Body of pancreas (tissue), 4 donors: ENCODE measurements around the gene MACO1.

Source experiments
- CTCF ChIP-seq, 7 experiments: fragments of 450-650 bp in 4 of 7; fragments of 200-600 bp in 3 of 7; sonication (generic) in 3 of 7; IDR thresholded peaks; one replicate each; pipeline ENCODE4 v1.5.1; 2016 to 2019; ENCODE audit warnings: antibody characterized with exemption in 7 of 7
- POLR2A ChIP-seq, 3 donors: fragments of 450-650 bp; IDR thresholded peaks; one replicate each; pipeline ENCODE4 v1.6.1; 2016; ENCODE audit warnings: antibody characterized with exemption in 3 of 3, mild to moderate bottlenecking in 2 of 3

GRCh38 chr1:25473653-25474225 lies 43.0 kb downstream of the MACO1 start:
- TF ChIP-seq POLR2A (IDR thresholded peaks at IDR 0.05) (no peak), CTCF (IDR thresholded peaks at IDR 0.05) (no peak)
